HG02623 (cell line): Measurements from ENCODE around the gene NLGN4X.
"Not testable (repeated sequence)": the region's sequence is repeated elsewhere in the genome, so short reads cannot be mapped to it uniquely, and the experiment has no call there.

Experiments used
- ATAC-seq: cut with Tn5 transposase; IDR thresholded peaks from one replicate; pipeline ENCODE4 v1.9.1; 2021; ENCODE audit warnings: moderate library complexity; ENCODE audit not compliant: unreplicated experiment

The NLGN4X gene

GRCh38 chrX:6015423-6015822 is 213.2 kb downstream of the NLGN4X start:
- no peak for ATAC-seq

- ATAC-seq: no peak
Measured at GRCh38 chrX:6012357-6012756, 216.3 kb downstream of the NLGN4X start.

- no peak for ATAC-seq
Measured at GRCh38 chrX:6005856-6006255, 222.8 kb downstream of the NLGN4X start.

- no peak for ATAC-seq
Measured at GRCh38 chrX:6004529-6004928, 224.1 kb downstream of the NLGN4X start.

GRCh38 chrX:6002056-6002455 is 226.6 kb downstream of the NLGN4X start:
- ATAC-seq: no peak

GRCh38 chrX:5998901-5999300 is 229.8 kb downstream of the NLGN4X start:
- ATAC-seq: no peak

- ATAC-seq: no peak
Measured at GRCh38 chrX:5998456-5998855, 230.2 kb downstream of the NLGN4X start.

- no peak for ATAC-seq
Measured at GRCh38 chrX:5991393-5991792, 237.3 kb downstream of the NLGN4X start.

- no peak for ATAC-seq
Measured at GRCh38 chrX:5979338-5979737, 249.3 kb downstream of the NLGN4X start.

- no peak for ATAC-seq
Measured at GRCh38 chrX:5976332-5976731, 252.3 kb downstream of the NLGN4X start.

- ATAC-seq: no peak
Measured at GRCh38 chrX:5971300-5971699, 257.4 kb downstream of the NLGN4X start.

- ATAC-seq: no peak
Measured at GRCh38 chrX:5965406-5965805, 263.3 kb downstream of the NLGN4X start.

GRCh38 chrX:5959286-5959685 is 269.4 kb downstream of the NLGN4X start:
- ATAC-seq: no peak

- ATAC-seq: no peak
Measured at GRCh38 chrX:5958523-5958922, 270.1 kb downstream of the NLGN4X start.

- ATAC-seq: no peak
Measured at GRCh38 chrX:5957506-5957905, 271.2 kb downstream of the NLGN4X start.

- ATAC-seq: no peak
Measured at GRCh38 chrX:5936438-5936837, 292.2 kb downstream of the NLGN4X start.

GRCh38 chrX:5928224-5928623 is 300.4 kb downstream of the NLGN4X start:
- no peak for ATAC-seq

- no peak for ATAC-seq
Measured at GRCh38 chrX:5916945-5917344, 311.7 kb downstream of the NLGN4X start.

GRCh38 chrX:5915783-5916182 is 312.9 kb downstream of the NLGN4X start:
- ATAC-seq: no peak

- no peak for ATAC-seq
Measured at GRCh38 chrX:5907207-5907606, 321.5 kb downstream of the NLGN4X start.

- ATAC-seq: not testable (repeated sequence)
Measured at GRCh38 chrX:5903586-5904190, 325.0 kb downstream of the NLGN4X start.

- no peak for ATAC-seq
Measured at GRCh38 chrX:5898463-5898862, 330.2 kb downstream of the NLGN4X start.

GRCh38 chrX:5891378-5891777 is 337.3 kb downstream of the NLGN4X start:
- ATAC-seq: no peak
